HG03139 (cell line): ENCODE results near the gene CDC42EP5.
"Not testable (repeated sequence)": the region's sequence is repeated elsewhere in the genome, so short reads cannot be mapped to it uniquely, and the experiment has no call there.

Experiments
- ATAC-seq: cut with Tn5 transposase; IDR thresholded peaks from one replicate; pipeline ENCODE4 v1.9.1; 2021; ENCODE audit not compliant: unreplicated experiment

CDC42EP5 gene

DNA sequence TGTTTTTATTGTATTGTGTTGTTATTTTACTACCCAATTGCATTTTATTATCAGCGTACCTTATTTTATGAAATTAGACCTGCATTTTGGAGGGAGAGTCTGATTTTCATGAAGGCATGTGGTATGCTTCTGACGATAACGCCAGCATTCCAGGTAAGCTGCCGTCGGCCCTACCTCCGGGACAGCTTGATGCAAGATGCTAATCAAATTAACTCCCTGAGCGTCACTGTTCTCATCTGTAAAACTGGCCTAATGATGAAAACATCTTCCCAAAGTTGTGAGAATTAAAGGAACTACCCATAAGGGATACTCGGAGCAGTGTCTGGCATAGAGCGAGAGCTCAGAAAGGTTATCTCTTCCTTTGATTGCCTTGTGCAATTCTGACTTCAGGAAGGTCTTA, 16.7 kb upstream of the CDC42EP5 start:
- no peak for ATAC-seq

- no peak for ATAC-seq
These were observed 16.2 kb upstream of the CDC42EP5 start for GRCh38 chr19:54489341-54489740.

DNA sequence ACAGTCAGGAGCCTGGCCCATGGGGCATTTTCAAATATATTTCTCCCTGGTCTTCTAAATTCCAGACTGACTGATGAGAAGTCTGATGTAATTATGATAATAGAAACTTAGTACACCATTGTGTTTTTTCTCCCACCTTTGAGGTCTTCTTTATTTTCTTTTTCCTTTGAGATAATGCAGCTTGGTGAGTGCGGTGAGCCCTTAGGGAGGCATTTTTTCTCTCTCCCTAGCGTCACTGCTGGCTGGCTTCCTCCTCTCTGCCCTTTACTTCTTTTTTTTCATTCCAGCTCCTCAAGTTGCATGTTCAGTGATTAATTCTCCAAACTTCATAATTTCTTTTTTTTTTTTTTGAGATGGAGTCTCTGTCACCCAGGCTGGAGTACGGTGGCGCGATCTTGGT, 12.8 kb upstream of the CDC42EP5 start:
- ATAC-seq, result no peak

DNA sequence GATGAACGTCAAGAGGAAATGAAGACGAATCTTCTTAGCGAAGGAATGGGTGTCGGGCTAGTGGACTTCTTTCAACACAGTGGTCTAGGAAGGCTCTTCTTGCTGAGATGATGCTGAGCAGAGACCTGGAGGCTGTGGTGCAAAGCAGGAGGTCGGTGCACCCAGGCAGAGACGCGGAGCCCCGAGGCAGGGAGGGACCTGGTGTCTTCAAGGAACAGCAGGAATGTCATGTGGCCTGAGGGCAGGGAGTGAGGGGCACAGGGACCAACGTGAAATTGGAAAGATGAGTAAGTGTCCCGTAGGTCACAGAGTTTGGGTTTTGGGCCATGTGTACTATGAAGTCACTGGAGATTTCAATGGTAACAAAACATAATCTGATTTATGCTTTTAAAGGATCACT, 11.4 kb upstream of the CDC42EP5 start:
- no peak for ATAC-seq

GRCh38 chr19:54482889-54483288, 9.8 kb upstream of the CDC42EP5 start:
- no peak for ATAC-seq

GRCh38 chr19:54481326-54481930, 8.3 kb upstream of the CDC42EP5 start:
- no peak for ATAC-seq

- ATAC-seq, result no peak
These were observed 7.0 kb upstream of the CDC42EP5 start for GRCh38 chr19:54480051-54480450.

- ATAC-seq, result no peak
These were observed 5.7 kb upstream of the CDC42EP5 start for GRCh38 chr19:54478677-54479266.

DNA sequence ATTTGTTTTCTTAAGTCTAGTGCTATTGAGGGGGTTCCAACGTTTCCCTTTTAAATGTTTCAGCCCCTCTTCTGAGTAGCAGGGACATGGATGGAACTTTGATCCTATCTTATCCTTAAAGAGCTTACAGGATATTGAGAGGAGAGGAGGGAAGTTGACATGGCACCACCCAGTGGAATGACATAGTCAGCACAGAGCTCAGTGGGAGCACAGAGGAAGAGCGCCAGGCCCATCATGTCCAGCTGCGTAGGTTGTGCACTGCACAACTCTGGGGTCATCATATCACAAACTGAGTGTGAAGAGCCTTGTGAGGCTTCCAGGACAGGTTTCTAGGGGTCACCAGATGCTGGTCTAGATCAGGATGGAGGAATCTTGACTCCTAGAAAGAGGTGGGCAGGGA, 4.6 kb upstream of the CDC42EP5 start:
- ATAC-seq, result no peak

- no peak for ATAC-seq
These were observed 2.6 kb upstream of the CDC42EP5 start for GRCh38 chr19:54475706-54476105.

DNA sequence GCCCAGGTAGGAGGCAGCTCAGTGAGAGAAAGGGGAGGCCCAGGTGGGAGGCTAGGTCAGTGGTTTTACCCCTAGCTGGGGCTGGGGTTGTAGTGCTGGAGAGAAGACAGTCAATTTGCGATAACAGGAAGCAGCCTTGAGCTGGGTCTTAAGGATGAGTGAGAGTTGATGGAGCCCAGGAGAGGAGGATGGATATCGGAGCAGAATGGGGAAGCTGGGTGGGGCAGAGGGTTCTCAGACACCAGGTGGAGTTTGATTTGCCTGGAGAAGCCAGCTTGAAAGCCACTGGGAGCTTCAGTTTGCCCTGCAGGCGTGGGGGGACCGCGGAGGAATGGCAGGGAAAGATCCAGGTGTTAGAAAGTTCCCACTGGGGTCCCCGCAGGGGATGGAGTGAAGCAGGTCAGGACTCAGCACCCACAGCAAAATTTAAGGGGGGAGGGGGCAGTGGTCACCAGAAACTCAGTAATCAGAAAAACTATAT, 836 bp upstream of the CDC42EP5 start:
- ATAC-seq, result no peak

DNA sequence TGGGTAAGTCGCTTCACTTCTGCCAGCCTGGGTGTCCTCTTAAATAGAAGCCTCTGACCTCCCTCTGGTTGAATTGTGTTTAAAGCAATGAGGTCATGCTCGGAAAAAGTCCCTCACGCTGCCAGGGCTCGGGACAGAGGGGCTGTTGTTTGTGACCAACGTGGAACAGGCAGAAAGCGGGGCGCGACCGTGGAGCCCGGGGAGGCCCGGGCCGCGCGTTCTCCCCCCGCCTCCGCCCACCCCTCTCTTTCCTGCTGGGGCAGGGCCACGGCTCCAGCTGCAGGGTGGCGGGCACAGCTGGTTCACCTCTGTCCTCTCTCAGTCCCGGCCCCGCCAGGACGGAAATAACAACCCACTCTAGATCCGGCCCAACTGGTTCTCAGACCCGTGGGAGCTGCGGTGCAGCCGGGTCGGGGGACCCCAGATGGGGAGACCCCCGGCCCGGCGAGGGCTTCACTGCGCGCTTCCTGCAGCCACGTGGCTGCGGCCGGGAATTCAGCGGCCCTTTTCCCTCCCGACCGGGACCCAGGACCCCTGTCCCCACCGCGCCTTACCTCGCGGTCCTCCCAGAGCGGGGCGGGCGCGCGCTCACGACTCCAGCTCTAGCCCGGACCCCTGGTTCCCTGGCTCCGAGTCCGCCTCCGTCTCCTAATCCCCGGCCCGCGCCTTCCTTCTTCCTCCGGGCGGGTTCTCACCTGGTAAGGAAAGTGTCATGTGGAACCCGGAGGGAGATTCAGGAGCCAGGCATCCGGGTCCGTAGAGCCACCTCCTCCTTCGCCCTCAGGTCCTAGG, 1.9 kb downstream of the CDC42EP5 start:
- no peak for ATAC-seq

DNA sequence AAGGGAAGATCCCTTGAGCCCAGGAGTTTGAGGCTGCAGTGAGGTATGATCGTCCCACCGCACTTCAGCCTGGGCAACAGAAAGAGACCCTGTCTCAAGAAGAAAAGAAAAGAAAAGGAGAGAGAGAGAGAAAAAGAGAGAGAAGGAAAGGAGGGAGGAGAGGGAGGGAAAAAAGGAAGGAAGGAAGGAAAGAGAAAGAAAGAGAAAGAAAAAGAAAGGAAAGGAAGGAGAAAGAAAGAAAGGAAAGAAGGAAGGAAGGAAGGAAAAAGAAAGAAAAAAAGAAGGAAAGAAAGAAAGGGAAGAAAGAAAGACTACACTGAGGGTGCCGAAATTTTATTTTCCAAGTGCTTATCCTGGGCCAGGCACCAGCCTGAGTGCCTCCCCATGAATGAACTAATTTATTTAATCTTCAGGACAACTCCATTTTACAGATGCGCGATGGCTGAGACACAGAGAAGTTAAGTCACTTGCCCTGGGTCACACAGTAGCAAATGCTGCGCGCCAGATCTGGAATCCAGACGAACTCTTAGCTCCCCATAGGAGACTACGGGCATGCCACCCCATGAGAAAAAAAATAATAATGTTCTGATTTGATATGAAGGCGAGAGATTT, 2.7 kb downstream of the CDC42EP5 start:
- no peak for ATAC-seq

DNA sequence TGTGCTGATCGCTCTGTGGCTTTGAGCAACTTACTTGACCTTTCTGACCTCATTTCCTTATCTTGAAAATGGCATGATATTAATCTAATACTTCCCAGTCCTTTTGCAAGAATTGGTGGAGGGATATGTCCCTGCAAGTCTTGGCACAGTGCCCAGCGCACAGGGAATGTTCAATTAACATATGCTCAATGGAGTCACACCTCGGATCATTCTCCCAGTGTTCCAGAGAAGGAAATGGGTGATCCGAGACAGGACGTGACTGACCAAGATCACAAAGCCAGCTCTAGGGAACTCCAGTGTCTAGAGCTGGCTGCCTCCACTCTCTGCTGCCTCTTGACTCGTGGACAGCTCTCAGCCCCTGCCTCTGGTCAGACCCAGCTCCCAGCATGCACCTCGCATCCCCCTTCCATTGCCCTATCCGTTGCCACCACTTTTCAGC, 3.6 kb downstream of the CDC42EP5 start:
- no peak for ATAC-seq

- ATAC-seq, result not testable (repeated sequence)
These were observed 7.0 kb downstream of the CDC42EP5 start for GRCh38 chr19:54466110-54466480.

DNA sequence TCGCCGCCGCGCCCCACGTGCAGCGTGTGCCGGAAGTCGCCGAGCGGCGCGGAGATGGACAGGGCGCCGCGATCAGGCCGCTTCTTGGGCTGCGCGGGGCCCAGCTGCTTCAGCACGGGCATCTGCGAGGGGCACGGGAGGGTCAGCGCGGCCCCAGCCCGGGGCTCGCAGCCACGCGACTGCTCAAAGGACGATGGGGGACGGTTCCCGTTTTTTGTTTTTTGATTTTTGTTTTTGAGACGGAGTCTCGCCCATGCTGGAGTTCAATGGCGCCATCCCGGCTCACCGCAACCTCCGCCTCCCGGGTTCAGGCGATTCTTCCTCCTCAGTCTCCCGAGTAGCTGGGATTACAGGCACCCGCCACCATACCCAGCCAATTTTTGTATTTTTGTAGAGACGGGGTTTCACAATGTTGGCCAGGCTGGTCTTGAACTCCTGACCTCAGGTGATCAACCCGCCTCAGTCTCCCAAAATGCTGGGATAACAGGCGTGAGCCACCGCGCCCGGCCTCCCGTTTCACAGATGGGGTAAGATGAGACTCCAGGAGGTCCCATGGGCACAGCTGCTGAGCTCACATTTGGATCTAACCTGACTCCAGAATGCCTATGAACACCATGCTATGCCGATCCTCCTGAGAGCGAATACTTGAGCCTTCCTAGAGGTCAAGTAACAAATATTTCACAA, 7.5 kb downstream of the CDC42EP5 start:
- ATAC-seq, result no peak

GRCh38 chr19:54464630-54465425, 8.3 kb downstream of the CDC42EP5 start:
- ATAC-seq, result peak; percentile 32

DNA sequence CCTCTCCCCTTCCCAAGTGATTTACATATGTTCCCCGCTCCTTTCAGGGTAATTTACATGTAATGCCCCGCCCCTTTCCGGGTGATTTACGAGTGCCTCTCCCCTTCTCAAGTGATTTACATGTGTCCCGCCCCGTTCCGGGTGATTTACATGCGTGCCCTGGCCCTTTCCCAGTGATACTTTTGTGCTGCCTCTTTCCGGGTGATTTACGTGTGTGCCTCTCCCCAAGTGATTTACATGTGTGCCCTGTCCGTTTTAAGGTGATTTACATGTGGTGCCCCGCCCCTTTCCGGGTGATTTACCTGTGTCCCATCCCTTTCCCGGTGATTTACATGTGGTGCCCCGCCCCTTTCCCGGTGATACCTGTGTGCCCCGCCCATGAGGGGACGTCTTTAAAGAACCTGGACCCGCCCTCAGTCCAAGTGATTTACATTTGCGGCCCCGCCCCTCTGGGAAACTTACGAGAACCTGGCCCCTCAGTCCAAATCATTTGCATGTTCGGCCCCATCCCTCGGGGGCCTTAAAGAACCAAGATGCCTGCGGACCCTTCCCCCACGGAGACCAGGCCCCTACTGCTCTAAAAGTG, 9.0 kb downstream of the CDC42EP5 start:
- ATAC-seq, result peak; percentile 43

- ATAC-seq, result peak; percentile 43
These were observed 9.5 kb downstream of the CDC42EP5 start, which contains the start of gene LENG9 for GRCh38 chr19:54463531-54464043. LENG9 (minus strand) TSS chr19:54463778; CDS start chr19:54463526, 252 bp downstream.
